T-helper 1 cell treated with Interleukin-12 subunit alpha and Interleukin-12 subunit beta and Interleukin-4 antibody, amounts not matched to agents 30 μg/mL and 1 μg/mL, for 36 hours (primary cell): ENCODE measurements around the gene ENTPD8.
A peak's percentile ranks its signal among the peaks of the same experiment; 100 is the strongest.

ENCODE experiments used
- H3K27ac Mint-ChIP-seq: one replicate; pipeline ENCODE4 v1.8.0; 2021; ENCODE audit warnings: mild to moderate bottlenecking, mixed read lengths
- H3K27me3 Mint-ChIP-seq: one replicate; pipeline ENCODE4 v1.8.0; 2021; ENCODE audit warnings: low read depth, mixed read lengths
- H3K36me3 Mint-ChIP-seq: one replicate; pipeline ENCODE4 v1.8.0; 2021; ENCODE audit warnings: low read depth, mixed read lengths
- H3K4me1 Mint-ChIP-seq: one replicate; pipeline ENCODE4 v1.8.0; 2021; ENCODE audit warnings: low read depth, mixed read lengths
- H3K4me3 Mint-ChIP-seq: one replicate; pipeline ENCODE4 v1.8.0; 2021; ENCODE audit warnings: mild to moderate bottlenecking, moderate library complexity, mixed read lengths
- H3K9me3 Mint-ChIP-seq: one replicate; pipeline ENCODE4 v1.8.0; 2021; ENCODE audit warnings: mixed read lengths

ENTPD8 gene

DNA sequence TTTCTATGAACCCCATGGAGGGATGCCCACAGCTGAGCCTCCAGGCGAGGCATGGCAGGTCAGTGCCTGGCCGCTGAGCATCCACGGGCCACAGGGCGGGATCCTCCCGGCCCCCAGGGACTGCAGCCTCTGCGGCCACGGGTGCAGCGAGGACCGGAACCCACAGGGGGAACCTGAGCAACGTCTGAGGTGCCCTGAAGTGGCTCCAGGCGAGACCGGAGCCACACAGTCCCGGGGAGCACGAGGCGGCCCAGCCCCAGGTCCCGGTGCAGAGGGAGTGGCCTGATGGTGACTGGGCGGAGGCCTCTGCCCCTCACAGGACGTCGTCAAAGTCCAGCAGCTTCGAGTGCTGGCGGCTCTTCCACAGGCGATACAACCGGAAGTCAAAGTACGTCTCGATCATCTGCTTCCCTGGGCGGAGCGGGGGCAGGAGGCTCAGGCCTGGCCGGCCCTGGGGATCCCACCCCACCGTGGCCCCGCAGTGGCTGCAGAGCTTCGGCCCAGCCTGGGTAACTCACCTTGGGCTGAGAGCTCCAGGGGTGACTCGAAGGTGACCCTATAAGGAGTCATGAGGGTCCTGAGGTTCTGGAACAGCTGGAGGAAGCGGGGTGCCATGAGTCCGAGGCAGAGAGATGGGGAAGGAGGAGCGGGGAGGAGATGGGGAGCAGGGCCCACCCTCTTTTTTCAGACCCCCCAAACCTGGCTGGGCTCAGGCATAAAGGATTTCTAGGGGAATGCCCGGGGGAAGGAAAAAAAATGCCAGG, 8.1 kb upstream of the ENTPD8 start:
- Mint-ChIP-seq H3K4me1 (peaks cover 11% of the 10 kb centered on the region), H3K27me3 (peaks cover 3% of the 10 kb centered on the region), H3K9me3 (no peaks in the 10 kb centered on the region), H3K36me3 (peaks cover 2% of the 10 kb centered on the region), H3K27ac (no peak overlapping the region), H3K4me3 (no peak overlapping the region)

DNA sequence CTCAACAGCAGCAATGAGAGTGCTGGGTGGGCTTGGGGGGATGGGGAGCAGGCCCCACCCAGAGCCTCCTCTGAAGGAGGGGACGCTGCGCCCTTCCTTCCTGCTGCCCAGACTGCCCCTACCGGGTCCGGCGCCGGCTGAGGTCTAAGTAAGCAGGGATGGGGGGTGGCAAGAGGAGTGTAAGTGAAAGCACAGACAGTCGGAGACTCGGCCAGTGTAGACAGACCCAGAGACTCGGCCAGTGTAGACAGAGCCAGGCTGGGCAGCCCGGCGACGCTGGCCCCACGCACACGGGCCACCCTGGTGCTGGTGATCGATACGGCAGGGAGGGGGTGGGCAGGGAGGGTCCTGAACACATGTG, 7.4 kb upstream of the ENTPD8 start:
- Mint-ChIP-seq H3K4me1 (peaks cover 8% of the 10 kb centered on the region), H3K27ac (no peak overlapping the region)

DNA sequence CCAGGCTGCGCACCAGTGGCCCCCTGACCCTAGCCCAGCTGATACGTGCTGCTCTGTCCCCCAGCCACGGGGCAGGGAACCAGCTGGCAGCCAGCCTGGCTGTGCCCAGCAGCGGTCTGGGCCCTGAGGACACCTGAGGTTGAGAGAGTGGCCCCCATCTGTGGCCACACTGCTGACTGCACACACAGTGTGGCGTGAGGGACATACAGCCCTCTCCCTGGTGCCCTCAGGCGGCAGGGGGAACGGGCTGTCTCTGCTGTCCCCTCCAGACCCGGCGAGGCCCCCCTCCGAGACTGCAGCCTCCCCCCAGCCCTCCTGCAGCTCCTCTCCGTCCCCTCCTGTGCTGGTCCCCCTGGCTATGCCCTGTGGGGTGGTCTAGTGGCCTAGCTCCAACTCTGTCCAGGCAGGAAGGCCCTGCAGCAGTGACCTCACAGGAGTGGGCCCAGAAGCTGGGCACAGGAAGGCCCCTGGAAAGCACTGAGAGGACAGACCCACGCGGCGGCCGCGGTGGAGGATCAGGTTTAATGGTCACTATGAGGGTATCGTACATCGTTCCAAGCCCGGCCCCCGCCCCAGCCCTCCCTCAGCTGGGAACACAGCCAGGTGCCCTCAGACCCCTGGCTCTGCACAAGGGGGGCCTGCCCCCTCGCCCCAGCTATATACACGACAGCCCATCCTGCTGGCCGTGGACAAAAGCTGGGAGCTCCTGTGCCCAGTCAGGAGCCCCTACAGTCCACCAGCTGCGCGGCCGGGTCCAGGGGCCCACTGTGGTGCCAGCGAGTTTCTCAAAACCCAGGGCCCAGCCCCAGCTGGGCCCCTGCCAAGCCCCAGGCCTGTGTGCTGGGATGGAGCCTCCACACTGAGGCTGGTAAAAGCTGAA, 6.8 kb upstream of the ENTPD8 start:
- Mint-ChIP-seq H3K36me3 (peaks cover 2% of the 10 kb centered on the region), H3K4me3 (no peak overlapping the region), H3K27ac (no peak overlapping the region), H3K9me3 (no peaks in the 10 kb centered on the region), H3K27me3 (peaks cover 7% of the 10 kb centered on the region), H3K4me1 (peaks cover 8% of the 10 kb centered on the region)

More for the DNA sequence above, 7.4 kb upstream of the ENTPD8 start:
- Mint-ChIP-seq H3K9me3 (no peaks in the 10 kb centered on the region), H3K27me3 (peaks cover 5% of the 10 kb centered on the region), H3K36me3 (peaks cover 2% of the 10 kb centered on the region), H3K4me3 (no peak overlapping the region)

DNA sequence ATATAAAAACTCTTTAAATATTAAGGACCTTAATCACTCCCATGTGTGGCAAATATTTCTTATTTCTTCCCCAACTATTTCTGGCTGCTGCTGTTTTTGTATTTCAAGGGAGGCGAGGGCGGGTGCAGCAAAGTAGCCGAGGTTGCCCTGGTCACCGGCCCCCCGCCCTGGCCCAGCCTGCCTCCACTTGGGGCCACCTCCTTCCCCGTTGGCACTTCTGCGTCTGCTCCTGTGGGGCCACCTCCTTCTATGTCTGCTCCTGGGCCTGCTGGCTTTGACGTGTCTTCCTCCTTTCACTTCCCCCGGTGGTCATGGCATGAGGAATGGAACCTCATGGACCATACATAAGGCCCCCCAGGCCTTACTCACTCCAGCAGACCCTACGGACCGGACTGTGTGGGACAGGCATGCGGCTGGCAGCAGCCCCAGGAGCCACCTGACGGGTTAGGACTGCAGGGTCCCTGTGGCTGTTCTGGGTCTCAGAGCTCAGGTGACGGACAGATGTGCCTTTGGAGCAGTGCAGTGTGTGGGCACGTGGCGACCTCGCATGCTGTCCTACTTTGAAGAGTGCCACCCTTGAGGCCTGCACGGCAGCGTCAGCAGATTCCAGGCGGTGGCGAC, 5.8 kb upstream of the ENTPD8 start:
- H3K36me3 Mint-ChIP-seq: peaks cover 2% of the 10 kb centered on the region
- no peaks in the 10 kb centered on the region for H3K9me3 Mint-ChIP-seq
- H3K27ac Mint-ChIP-seq: no peak overlapping the region
- H3K4me3 Mint-ChIP-seq: no peak overlapping the region
- peaks cover 6% of the 10 kb centered on the region for H3K4me1 Mint-ChIP-seq
- peaks cover 11% of the 10 kb centered on the region for H3K27me3 Mint-ChIP-seq

DNA sequence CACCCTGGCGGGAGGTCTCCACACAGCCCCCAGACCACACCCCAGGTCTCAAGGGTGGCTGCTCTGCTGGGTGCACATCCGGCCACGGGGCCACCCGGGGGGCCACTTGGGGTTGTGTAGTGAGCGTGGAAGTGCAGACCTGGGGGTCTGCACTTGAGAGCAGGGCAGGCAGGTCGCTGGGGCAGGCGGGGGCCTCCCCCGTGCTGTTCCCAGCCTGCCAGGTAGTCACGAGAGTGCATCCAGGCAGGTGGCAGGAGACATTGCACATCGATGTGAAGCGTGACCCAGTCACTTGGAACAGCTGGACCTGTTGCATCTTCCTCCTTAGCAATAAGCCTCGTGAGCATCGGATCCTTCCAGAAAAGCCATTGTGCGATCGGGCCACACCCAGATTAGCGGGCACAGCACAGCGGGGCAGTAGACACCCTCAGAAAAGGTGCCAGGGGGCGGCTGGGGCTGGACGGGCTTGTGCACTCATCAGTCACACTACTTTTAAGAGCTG, 4.8 kb upstream of the ENTPD8 start:
- H3K4me1 Mint-ChIP-seq: peaks cover 8% of the 10 kb centered on the region
- peaks cover 2% of the 10 kb centered on the region for H3K36me3 Mint-ChIP-seq

DNA sequence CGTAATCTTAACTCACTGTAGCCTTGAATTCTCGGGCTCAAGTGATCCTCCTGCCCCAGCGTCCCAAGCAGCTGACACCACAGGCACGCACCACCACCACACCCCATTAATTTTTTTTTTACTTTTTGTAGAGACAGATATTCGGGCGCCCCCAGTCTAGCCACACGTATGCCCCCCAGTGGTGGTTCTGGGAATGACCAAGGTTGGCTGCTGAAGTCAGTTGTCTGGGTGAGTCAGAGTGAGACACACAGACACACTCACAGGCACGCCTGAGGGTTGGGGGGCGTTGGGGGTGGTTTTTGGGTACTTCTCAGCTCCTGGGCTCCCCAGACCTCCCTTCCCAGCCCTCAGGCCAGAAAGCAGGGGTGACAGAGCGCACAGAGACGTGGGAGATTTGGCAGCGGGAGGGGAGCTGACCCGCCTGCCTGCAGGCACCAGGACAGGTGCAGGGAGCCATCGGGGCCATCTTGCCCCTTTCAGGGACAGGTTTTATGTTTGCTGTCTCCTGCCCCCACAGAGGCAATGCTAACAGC, 4.2 kb upstream of the ENTPD8 start:
- H3K27ac Mint-ChIP-seq: no peak overlapping the region
- H3K4me3 Mint-ChIP-seq: no peak overlapping the region
- H3K9me3 Mint-ChIP-seq: no peaks in the 10 kb centered on the region
- peaks cover 2% of the 10 kb centered on the region for H3K36me3 Mint-ChIP-seq
- H3K4me1 Mint-ChIP-seq: peaks cover 8% of the 10 kb centered on the region
- peaks cover 14% of the 10 kb centered on the region for H3K27me3 Mint-ChIP-seq

More for the DNA sequence above, 4.8 kb upstream of the ENTPD8 start:
- Mint-ChIP-seq H3K27me3 (peaks cover 14% of the 10 kb centered on the region), H3K9me3 (no peaks in the 10 kb centered on the region), H3K4me3 (no peak overlapping the region), H3K27ac (no peak overlapping the region)

DNA sequence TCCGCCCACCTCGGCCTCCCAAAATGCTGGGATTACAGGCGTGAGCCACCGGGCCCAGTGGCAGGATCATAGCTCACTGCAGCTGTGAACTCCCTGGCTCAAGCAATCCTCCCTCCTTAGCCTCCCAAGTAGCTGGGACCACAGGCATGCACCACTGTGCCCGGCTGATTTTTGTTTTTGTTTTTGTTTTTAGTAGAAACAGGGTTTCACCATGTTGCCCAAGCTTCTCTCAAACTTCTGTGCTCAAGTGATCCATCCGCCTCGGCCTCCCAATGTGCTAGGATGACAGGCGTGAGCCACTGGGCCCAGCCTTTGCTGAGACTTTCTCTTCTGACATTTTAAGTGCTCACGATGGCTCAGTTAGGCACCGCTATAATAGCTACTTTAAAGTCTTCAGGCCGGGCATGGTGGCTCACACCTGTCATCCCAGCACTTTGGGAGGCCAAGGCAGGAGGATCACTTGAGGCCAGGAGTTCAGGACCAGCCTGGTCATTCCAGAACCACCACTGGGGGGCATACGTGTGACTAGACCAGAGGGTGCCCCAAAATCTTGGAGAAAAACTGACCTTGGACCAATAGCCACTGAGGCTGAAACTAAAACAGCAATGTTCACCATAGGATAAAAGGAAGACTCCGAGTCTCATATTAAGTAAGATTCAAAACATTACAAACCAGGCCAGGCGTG, 3.1 kb upstream of the ENTPD8 start:
- H3K4me1 Mint-ChIP-seq: peaks cover 6% of the 10 kb centered on the region
- H3K36me3 Mint-ChIP-seq: no peaks in the 10 kb centered on the region
- H3K9me3 Mint-ChIP-seq: no peaks in the 10 kb centered on the region
- no peak overlapping the region for H3K27ac Mint-ChIP-seq
- no peak overlapping the region for H3K4me3 Mint-ChIP-seq
- H3K27me3 Mint-ChIP-seq: peaks cover 14% of the 10 kb centered on the region

DNA sequence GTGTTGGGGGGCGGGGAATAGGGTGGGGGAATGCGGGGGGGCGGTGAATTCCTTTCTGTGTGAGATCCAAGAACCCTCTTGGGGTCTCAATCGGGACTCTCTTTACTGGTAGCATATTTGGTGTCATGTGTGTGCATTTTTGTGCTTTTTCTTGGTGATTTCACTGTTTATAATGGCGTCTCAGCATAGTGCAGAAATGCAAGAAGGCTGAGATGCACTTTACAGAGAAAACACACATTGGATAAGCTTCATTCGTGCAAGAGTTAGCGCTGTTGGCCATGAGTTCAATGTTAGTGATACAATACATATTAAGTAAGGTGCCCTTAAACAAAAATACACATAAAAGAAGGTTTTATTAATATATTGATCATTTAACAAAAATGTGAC, 771 bp upstream of the ENTPD8 start:
- H3K9me3 Mint-ChIP-seq: no peaks in the 10 kb centered on the region
- peaks cover 14% of the 10 kb centered on the region for H3K27me3 Mint-ChIP-seq
- peaks cover 6% of the 10 kb centered on the region for H3K4me1 Mint-ChIP-seq
- peak overlapping the region; percentile 4 for H3K27ac Mint-ChIP-seq
- no peaks in the 10 kb centered on the region for H3K36me3 Mint-ChIP-seq
- H3K4me3 Mint-ChIP-seq: peak overlapping the region; percentile 79

DNA sequence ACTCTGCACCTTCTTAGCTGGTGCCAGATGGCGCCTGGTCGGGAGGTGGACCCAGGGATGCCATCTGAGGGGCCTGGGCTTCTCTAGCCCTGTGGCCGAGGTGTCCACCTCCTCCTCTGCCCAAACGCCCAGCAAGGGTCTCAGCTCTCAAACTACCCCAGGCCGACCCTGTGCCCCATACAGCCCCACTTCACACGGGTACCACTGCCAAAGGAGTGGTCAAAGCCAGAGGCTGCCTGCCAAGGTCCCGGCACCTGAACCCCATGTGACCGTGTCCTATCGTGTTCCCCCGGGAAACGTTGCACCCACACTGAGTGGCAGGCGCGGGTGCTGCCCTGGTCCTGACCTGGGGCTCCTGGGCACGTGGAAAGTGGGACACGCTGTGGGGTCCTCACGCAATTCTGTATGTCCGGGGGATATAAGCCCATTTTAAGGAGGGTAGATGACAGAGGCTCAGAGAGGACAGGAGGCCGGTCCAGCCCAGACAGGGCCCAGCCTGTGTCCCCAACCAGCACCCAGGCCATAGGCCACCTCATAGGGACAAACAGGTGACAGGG, 1.9 kb downstream of the ENTPD8 start:
- Mint-ChIP-seq H3K27ac (no peak overlapping the region), H3K9me3 (no peaks in the 10 kb centered on the region), H3K4me1 (peaks cover 3% of the 10 kb centered on the region), H3K27me3 (peaks cover 11% of the 10 kb centered on the region), H3K4me3 (no peak overlapping the region), H3K36me3 (no peaks in the 10 kb centered on the region)

DNA sequence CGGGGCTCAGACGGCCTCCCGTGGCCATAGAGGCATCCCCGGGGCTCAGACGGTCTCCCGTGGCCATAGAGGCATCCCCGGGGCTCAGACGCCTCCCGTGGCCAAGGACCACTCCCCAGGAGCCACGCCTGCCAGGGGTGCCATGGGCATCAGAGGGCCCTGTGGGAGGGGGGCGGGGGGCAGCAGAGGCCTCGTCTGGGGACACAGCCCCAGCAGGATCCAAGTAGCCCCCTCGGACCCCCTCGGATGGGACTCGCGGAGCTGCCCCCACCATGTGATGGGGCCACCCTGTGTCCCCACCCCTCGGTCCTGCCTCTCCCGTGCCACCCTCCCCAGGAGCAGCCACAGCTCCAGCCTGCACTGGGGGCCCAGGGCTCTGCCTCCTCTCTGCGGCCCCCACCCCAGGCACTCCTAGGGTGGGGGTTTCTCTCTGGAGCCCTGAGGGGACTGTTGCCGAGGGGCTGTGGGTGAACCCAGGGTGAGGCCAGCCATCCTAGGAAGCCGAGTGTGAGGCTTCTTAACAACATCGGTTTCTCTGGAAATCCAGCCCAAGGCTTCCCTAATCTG, 2.5 kb downstream of the ENTPD8 start:
- peaks cover 10% of the 10 kb centered on the region for H3K27me3 Mint-ChIP-seq
- no peak overlapping the region for H3K27ac Mint-ChIP-seq
- no peaks in the 10 kb centered on the region for H3K9me3 Mint-ChIP-seq
- peaks cover 3% of the 10 kb centered on the region for H3K4me1 Mint-ChIP-seq
- no peak overlapping the region for H3K4me3 Mint-ChIP-seq
- H3K36me3 Mint-ChIP-seq: no peaks in the 10 kb centered on the region

DNA sequence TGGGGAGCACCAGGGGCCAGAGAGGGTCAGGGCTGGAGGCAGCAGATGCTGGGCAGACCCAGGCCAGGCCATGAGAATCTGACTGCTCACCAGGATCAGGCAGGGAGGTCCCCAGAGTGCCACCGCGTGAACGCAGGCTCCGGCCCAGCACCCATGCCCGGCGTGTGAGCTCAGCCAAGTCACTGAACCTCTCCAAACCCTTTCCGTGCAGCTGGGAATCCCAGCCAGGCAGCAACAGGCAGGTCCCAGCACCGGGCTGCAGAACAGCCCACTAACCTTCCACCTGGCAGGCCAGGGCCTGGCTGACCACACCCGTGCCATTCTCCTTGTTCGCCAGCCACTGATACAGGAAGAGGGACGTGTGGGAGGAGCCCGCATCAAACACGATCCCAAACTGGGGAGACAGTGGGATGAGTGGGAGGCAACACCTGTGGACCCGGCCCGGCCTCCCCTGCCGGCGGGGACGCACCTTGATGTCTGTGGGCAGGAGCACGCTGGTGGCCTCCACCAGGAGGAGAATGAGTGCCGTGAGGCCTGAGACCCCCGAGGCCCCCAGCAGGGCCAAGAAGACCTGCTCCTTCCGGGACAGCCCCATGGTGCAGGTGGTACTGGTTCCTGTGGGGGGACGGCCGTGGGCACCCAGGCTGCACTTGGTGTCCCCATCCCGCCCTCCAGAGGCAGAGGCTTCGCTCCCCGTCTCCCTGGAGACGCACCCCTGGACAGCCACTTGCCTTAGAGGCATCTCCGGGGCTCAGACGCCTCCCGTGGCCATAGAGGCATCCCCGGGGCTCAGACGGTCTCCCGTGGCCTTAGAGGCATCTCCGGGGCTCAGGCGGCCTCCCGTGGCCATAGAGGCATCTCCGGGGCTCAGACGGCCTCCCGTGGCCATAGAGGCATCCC, 3.2 kb downstream of the ENTPD8 start:
- H3K27ac Mint-ChIP-seq: no peak overlapping the region
- peaks cover 7% of the 10 kb centered on the region for H3K27me3 Mint-ChIP-seq
- no peak overlapping the region for H3K4me3 Mint-ChIP-seq
- no peaks in the 10 kb centered on the region for H3K9me3 Mint-ChIP-seq
- H3K36me3 Mint-ChIP-seq: no peaks in the 10 kb centered on the region
- H3K4me1 Mint-ChIP-seq: peaks cover 3% of the 10 kb centered on the region

DNA sequence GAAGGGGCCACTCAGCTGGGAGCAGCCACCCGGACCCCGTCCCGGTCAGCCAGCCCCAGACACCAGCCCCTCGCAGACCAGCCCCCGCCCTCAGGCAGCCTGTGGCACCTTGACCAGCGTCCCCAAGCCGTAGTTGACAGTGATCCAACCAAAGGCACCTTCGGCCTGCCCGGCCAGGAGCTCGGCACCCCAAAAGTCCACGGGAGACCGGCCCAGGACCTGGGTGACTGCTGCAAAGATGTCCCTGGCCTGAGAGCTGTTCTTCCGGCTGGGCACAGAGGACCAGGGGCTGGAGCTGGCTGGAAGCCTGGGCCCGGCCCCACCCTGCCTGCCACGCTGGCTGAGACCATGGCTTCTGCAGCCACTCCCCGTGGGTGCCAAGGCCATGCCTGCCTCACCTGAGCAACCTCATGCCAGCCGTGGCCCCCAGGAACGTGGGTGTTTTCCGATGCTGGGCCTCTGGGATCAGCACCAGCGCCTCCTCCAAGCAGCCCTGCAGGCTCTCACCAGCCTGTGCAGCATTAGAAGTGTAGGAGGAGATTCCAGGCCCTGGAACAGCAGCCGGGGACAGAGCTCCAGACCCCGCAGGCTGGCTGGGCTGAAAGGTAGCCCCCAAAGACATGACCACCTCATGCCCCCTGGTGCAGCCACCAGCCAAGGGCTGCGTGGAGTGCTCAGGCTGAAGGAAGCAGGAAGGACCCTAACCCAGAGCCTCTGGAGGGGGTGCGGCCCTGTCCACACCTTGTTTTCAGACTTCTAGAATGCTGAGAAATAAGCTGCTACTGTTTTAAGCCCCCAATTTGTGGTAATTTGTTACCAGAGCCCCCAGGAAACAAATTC, 4.2 kb downstream of the ENTPD8 start:
- Mint-ChIP-seq H3K4me1 (peaks cover 2% of the 10 kb centered on the region), H3K27me3 (peaks cover 3% of the 10 kb centered on the region), H3K9me3 (no peaks in the 10 kb centered on the region), H3K27ac (no peak overlapping the region), H3K36me3 (no peaks in the 10 kb centered on the region), H3K4me3 (no peak overlapping the region)
